GM21723 (cell line): Measurements from ENCODE around the gene GMPPA.
A peak's percentile ranks its signal among the peaks of the same experiment; 100 is the strongest.

Source experiments
- ATAC-seq: cut with Tn5 transposase; IDR thresholded peaks from one replicate; pipeline ENCODE4 v1.9.1; 2021; ENCODE audit warnings: mild to moderate bottlenecking, moderate library complexity; ENCODE audit not compliant: unreplicated experiment

GMPPA gene

DNA sequence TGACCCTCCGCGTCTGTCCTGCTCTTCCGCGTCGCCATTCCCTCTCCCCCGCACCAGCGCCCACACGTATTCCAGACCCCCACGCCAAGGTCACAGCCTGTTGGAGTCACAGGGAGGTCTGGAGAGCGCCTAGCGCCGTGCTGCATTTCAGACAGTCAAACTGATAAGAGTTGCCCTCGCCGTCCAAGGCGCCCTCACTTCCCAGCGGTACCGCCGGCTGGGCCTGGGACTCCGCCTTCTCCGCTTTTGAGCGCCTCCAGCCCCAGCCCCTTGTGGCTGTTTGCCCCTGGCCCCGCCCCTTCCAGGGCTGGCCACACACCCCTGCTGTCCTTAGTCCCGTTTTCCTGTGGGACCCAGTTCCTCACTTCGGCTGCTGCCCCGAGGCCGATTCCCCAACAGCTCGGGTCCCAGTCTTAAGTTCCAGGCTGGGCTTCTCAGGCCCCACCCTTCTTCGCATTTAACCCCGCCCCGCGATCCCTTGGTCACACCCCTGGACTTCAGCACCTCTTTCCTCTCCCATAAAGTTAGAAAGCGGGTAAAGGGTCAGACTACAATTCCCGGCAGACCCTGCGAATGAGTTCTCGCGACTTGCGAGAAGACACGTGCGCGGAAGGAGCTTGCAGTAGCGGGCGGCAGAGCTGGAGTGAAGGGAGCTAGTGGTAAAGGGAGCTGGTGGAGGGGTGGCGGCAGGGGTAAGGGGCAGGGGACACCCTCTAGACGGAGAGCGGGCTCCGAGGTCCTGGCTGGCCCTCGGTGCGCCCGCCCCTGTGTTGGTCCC is at the start of gene GMPPA:
Gene GMPPA, plus strand, starts transcription at position 612 of the 778 bp plus-strand sequence. CDS start 1,085 bp downstream, outside the sequence.
- peak; percentile 93 for ATAC-seq

DNA sequence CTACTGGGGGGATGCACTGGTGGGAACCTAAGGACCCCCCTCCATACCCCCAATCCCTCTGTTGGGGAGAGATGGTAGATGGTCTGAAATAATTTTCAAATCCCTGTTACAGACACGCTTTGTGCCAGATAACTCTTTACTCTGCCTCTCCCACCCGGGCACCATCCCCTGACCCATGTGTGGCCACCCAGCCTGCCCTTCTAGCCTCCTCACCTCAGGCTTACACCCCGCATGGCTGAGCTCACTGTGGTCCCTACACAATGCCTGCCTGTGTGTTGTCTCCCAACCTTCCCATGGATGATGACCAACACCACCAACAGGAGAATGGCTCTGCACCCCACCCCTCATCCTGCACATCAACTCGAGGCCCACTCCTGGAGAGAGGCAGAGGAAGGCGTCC is 49.1 kb upstream of the GMPPA start:
- no peak for ATAC-seq

DNA sequence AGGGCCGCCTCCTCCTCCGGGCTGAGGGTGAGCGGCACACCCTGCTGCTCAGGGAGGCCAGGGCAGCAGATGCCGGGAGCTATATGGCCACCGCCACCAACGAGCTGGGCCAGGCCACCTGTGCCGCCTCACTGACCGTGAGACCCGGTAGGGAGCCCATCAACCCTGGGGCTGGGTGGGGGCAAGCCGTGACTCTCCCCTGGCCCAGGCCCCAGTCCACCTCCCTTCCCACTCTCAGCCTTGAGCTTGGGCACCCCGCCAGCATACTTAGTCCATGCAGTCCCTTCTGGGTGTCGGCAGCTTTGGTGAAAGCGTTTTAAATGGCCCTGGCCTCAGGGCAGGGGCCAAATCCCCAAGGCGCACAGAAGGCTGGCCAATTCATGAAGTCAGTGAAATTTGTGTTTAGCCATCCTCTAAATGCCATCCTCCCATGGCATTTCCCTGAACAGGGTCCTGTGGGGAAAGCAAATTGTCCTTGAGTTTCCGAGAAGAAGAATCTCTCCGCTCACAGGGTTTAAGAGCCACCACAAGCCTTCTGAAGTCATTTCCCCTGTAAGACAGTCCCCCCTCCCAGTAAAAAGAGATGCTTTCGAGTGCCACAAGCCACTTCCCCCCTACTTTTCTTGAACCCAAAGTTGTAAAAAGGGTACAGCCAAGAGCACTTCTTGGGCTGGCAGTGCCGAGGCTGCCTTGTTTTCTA is 46.9 kb upstream of the GMPPA start:
- ATAC-seq, result no peak

DNA sequence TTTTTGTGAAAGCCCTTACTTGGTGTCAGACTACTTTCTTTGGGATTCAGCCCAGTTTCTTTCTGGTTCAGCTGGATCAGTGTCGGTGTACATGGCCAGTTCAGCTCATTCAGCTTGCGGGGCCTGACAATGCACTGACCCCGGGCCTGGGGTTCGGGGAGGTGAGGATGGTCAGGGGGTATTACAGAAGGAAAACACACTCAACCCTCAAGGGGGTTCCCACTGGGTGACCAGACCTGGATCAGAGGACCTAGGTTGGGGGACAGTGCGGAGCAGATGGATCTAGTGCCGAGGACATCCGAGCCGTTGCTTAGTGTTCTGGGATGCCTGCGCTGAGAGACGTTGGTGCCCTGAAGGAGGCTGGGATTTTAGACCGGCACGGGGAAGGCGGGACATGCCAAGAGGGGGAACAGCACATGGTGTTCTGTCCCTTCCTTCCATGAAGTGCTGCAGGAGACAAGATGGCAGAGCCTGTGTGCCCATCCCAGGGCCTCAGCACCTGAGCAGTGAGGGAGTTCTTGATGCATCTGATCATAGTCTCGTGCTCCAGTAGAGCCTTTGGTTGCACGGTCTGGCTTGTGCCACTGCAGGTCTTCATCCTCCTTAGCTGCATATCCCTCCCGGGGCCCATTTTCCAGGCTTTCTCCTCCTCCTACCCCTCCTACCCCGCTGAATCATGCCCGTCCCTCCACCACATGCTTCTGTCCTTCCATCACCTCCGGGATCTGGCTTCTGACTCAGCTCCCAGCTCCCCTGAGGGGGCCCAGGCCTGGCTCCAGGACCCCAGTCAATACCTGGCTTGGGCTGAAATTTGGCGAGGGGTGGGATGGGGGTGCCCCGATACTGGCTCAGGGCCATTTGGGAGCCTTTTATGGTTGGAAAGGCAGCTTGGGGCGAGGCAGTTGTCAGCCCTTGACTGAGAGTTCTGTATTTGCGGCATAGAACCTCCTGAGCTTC is 46.1 kb upstream of the GMPPA start:
- no peak for ATAC-seq

DNA sequence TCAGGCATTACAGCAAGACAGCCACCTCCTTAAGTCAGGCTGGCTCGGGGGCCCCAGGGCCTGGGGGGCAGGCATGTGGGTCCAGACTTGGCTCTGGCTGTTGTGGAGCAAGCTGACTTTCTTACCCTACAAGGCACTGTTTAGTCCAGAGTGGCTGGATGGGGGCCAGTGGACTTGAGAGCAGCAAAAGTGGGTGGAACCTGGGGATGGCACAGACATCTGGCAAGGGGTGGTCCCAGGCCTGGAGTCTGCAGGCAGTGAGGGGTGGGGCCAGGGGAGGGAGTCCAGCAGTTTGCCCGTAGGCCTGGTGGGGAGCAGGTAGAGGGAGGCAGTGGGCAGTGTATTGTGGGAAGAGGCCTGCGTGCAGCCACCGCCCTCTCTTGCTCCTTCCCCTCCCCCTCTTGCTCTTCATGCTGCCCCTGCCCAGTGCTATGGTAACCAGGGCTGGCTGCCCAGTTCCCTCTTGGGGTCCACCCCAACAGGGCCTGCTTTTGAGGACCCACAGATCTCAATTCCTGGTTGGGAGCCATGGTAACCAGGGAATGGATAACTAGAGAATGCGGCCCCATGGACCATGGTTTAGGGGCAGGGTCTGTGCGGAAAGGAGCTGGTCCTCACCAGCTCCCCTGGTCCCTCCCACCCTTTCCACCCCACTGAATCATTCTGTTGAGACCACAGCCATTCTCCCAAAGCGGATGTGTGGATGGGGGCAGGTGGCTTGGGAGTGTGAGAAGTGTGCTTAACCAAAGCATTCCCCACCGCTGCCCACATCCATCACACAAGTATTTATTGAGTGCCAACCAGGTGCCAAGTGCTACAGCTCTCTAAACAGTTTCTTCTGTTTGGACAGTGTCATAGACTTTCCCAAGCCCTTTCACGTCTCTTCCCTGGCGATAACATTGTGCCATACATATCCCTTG is 44.8 kb upstream of the GMPPA start:
- ATAC-seq, result no peak

DNA sequence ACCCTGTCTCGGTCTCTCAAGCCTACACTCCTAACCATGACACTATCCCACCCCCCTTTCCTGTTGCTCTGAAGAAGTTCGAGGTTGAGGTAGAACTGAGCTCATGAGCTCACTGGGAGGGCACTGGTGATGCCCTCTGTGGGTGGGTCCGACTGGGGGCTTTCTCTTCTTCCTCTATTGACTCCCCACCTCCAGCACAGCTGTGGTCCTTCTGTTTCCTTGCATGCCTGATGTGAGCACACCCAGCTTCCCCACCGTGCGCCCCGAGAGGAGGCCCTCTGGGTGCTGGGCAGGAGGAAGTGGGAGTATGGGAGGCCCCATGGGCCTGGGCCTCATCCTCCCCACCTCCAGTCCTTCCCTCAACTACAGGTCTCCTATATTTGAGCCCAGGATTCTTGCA is 43.1 kb upstream of the GMPPA start:
- no peak for ATAC-seq

DNA sequence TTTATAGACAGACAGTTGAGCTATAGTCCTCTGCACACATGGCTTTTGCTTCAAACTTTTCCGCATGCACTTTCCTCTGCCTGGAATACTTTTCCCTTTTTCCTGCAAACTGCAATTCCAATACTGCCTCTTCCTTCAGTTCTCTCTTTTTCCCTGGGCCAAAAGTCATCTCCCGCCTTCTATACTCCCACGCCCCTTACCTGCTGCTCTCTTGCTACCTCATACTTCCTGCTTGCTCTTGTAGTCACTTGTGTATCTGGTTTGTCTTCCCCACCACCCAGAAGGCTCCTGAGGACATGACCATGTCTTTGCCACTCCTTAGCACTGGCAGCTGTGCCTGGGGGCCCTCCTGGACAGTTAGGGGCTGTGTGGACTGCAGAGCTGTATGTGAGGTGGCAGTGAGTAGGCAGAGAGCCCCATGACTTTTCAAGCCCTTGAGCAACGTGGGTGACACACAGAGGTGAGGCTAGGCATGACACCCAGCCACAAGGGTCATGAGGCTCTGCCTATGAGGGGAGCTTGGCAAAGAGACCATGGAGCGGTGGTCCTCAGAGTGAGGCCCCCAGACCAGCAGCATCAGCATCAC is 40.8 kb upstream of the GMPPA start:
- peak; percentile 56 for ATAC-seq

DNA sequence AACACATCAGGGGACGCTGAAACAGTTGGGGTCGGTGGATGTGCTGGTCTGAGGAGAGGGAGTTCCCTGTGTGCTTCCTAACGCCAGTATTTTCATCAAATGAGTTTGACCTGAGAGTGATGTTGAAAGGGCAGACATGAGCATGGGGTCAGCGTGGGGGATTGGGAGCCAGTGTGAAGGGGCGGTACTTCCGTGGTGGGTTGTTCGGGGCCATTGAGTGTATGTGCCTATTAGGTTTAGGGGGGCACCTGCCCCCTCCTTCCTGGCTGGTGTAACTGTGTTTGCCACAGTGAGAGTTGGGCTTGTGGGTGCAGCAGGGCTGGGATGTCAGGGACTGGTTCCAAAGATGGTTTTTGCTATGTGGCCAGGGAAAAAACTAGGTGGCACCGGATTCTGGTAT is 39.7 kb upstream of the GMPPA start:
- ATAC-seq, result no peak

DNA sequence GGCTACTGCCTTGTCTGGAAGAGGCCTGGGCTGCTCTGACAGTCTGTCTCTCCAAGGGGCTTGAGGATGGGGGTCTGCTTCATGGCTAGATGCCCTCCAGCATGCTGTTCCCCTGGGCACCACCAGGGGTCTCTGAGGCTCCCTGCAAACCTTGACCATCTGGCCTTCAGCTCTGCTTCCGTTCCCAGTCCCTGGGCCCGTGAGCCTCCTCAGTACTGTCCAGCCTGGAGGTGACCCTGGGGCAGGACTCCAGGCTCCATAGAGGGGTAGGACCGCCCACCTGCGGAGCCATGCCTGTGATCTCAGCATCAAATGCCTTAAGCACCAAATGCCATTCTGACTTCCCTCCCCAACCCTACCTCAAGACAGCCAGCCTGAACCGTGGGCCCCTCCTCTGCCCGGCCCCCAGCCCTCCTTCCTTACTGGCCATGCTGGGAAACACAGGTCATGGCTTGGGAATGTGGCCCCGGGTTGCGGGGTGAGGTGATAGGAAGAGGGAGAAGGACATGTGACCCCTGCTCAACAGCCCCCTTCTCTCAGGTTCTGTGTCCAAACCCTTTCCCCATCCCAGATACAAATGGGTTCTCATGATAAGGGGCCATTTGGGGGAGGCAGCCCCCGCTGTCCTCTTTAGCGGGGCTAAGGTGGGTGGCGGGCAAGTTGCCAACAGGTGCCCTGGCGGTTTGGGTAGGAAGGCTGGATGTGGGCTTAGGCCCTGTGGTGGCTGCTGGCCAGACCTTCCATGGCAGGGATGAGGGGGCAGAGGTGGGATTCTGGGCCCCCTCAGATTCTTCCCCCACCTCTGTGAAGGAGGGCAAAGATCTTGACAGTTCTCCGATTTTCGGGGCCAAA is 39.0 kb upstream of the GMPPA start:
- peak; percentile 79 for ATAC-seq

DNA sequence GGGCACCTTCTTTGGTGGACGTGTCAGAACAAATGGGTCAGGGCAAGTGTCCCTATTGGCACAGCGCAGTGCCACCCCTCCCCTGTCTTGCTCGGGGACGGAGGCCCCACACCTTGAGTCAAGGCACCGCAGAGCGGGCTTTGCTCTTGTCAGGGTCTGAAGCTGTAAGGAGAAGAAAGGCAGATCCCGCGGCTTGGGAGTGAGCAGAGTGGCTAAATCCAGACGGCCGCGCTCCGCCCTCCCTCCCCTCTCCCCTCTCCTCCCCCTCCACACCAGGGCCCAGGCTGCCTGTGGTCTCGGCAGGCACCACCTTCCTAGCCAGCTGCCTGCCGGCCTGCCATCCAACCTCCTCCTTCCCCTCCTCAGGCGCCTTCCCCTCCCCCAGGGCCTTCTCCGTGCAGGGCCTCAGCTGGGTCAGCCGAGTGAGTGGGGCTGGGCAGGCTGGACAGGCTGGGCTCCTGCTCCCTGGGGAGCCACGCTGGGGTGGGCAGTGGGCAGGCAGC is 38.2 kb upstream of the GMPPA start:
- no peak for ATAC-seq

DNA sequence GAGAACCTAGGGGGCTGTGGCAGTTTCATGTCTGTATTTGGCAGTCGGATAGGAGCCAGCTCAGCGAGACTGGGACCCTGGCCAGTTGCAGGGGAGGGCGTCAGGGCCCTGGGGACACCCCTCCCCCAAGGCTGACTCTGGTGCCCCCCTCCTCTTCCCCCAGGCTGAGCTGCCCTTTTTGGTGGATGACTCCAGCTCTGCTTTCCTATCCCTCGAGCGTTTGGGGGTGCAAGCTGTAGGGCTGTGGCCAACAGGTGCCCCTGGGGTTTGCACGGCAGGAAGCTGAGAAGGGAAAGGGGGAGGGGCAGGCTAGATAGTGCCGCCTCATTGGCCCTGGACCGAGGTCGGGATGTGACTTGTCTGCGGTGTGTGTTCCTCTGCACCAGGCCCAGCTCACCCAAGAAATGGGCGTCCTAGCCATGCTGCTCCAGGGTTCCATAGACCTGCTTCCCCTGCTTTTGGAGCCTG is 37.6 kb upstream of the GMPPA start:
- no peak for ATAC-seq

DNA sequence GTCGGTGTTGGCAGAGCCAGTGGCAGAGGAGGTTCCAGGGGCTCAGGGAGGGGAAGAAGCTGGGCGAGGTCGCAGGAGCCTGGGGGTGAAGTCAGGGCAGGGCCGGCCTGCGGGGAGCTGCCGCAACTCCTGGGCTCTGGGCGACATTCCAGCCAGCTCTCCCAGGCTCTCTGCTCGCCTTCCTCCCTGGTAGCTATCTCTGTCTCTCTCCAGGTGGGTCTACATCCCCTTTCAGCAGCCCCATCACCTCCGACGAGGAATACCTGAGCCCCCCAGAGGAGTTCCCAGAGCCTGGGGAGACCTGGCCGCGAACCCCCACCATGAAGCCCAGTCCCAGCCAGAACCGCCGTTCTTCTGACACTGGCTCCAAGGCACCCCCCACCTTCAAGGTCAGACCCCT is 37.0 kb upstream of the GMPPA start:
- no peak for ATAC-seq

DNA sequence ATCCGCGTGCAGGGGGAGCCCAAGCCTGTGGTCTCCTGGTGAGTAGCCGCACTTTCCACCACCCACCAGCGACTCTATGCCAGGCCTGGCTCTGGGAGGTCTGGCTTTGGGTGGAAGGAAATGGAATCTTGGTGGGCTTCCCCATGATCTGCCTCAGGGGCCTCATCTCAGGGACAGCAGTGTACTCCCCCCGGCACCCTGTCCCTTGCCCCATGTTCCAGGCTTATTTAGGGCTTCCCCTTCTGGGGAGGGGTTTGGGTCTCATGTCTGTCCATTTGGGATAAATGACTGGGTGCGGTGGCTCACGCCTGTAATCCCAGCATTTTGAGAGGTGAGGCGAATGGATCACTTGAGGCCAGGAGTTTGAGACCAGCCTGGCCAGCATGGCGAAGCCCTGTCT is 36.3 kb upstream of the GMPPA start:
- ATAC-seq, result no peak

DNA sequence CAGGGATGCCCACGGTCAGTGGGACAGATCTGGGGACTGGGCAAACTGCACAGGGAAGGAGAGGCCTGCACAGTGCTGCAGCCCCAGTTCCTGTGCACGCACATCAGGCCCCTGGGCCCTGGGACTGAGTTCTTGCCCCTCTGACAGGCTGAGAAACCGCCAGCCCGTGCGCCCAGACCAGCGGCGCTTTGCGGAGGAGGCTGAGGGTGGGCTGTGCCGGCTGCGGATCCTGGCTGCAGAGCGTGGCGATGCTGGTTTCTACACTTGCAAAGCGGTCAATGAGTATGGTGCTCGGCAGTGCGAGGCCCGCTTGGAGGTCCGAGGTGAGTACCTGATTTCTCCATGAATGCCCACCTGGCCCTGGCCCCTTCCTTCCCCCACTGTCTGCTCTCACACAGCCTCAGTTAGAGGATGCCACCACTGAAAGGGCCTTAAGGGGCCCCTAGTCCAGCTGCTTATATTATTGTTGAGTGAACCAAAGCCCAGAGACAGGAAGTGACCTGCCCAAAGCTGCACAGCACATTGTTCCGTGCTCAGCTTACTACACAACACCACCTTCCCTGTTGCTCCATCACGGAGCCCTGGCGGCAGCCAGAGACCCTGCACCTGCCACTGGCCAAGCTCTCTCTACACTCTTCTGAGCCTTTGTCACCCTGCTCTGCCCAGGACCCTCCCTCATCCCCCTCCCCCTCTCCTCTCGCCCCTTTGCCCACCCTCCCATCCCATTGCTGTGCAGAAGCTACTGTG is 34.2 kb upstream of the GMPPA start:
- no peak for ATAC-seq

DNA sequence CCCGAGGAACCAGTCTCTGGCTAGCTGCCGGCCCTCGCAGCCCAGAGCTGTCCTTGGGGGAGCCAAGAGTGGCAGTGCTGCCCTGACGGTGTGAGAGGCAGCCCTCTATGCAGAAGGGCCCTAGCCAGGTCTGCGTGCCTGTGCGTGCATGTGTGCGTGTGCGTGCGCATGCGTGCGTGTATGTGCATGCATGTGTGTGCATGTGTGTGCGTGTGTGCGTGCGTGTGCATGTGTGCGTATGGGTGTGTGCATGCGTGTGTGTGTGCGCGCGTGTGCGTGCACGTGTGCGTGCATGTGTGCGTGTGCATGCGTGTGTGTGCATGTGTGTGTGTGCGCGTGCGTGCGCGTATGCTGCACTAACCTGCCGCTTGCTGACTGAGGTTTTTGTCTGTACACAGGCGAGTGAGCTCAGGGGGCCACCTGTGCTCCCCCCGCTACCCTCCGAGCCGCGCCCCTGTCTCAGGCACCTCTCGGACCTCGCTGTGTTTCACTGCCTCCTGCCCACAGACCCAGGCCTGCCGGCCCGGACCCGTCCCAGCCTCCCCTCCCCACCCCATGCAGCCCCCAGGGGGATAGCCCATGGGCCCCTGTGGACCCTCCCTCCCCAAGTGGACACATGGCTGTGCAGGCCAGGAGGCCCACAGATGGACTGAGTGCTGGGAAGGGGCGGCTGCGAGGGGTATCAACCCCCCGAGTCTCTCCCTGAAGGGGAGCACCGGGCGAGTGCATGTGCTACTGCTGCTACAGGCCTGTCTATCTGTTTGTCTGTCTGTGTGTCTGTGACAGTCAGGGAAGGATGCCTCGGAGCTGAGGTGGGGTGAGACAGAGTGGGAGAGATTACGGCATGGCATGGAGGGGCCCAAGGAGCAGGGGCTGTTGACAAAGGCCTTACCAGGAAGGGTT is 32.8 kb upstream of the GMPPA start:
- ATAC-seq, result no peak

DNA sequence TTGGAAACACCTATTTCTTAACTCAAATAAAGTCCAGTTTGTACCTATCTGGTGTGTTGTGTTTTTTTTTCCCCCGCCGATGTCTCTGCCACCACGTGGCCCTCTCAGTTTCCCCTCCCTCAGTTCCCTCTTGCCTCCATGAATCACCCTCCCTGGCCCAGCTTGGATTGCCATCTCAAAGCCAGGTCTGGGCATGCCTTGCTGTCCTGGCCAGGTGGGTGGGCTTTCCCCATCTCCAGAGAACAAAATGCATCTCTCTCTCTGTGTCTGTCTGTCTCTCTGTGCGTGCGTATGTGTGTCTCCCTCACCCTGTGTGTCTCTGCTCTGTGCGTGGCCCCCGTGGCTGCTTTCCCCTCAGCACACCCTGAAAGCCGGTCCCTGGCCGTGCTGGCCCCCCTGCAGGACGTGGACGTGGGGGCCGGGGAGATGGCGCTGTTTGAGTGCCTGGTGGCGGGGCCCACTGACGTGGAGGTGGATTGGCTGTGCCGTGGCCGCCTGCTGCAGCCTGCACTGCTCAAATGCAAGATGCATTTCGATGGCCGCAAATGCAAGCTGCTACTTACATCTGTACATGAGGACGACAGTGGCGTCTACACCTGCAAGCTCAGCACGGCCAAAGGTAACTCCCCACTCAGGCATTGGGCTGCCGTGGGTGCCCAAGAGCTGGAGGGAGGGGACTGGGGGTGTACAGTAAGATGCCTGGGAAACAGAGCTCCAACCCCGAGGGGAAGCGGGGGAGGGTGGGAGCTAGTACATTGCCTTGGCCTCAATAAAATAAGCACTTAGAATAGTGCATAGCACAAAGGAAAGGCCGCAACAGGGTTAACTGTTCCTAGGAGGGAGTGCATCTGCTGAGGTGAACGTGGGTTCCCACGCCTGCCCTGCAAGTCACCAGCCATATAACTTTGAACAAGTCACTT is 31.6 kb upstream of the GMPPA start:
- no peak for ATAC-seq
